HG03432 (cell line): ENCODE data around the gene HDAC3.

Experiments used
- ATAC-seq: cut with Tn5 transposase; IDR thresholded peaks from one replicate; pipeline ENCODE4 v1.9.1; 2021; ENCODE audit warnings: mild to moderate bottlenecking, moderate library complexity; ENCODE audit not compliant: unreplicated experiment

Gene HDAC3

DNA sequence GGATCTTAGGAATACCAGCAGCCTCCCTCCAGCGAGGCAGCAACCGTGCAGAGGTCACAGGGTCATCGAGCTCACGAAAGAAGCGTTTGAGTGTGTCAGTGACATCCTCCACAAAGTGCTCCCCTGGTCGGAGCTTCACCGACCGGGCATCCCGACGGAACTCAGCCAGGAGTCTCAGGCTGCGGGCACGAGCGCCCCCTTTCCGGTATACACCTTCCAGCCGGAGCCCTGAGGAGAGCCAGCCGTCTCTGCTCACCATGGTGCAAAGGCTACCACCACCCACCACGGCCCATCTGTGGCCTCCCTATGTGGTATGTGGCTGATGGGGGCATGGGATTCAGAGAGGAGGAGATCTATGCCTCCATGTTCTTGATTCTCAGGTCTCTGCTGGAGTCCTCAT is 25.4 kb upstream of the HDAC3 start:
- no peak for ATAC-seq

DNA sequence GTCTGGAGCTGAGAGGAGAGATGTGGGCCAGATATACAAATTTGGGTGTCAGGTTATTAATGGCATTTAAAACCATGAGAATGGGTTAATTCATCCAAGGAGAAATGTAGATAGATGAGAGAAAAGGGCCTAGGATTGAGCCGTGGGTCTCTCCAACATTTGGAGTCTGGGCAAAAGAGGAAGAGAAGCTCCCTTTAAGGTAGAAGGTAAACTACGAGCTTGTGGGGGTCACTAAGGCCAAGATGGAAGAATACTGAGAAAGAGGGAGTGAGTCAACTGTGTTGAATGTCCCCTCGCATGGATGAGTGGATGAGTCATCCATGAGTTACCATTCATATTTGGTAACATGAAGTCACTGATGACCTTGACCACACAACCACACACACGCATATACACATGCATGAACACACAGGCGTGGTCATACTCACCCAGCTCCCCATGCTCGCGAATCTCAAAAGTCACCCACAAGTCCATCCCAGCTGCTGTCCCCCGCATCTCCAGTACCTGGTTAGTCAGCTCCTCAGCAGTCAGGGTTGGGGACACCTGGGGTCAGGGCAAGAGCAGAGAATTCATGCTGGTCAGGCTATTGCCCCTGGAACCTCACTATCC is 21.4 kb upstream of the HDAC3 start:
- ATAC-seq: peak; percentile 78

DNA sequence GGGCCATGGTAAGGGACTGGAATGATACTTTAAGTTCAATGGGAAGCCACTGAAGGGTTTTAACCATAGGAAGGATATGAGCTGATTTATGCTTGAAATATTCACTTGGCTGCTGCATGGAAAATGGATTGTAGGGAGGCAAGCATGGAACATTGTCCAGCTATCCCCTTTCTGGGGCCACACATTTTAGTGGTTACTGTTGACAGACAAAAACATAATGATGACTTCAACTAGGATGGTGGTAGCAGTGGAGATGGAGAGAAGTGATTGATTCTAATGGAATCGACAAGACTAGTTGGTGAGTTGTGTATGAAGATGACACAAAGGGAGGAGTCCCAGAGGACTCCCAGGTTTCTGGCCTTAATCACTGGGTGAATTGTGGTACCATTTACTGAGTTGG is 20.8 kb upstream of the HDAC3 start:
- ATAC-seq: no peak

DNA sequence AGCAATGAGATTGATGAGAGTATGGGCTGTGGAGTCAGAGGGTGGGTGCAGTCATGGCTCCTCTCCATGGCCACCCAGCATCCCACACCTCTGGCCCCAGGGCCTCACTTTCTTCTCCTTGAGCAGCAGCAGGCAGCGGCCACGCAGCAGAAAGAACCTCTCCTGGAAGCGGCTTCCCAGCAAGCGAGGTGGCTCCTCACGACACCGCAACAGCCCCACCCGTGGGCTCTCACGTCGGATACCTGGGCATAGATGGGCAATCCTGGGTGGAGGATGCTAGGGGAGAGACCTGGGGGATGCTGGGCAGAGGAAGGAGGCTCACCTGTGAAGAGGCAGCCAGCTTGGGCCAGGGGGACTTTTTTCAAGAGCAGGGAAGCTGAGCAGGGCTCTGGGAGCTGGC is 19.7 kb upstream of the HDAC3 start:
- no peak for ATAC-seq

DNA sequence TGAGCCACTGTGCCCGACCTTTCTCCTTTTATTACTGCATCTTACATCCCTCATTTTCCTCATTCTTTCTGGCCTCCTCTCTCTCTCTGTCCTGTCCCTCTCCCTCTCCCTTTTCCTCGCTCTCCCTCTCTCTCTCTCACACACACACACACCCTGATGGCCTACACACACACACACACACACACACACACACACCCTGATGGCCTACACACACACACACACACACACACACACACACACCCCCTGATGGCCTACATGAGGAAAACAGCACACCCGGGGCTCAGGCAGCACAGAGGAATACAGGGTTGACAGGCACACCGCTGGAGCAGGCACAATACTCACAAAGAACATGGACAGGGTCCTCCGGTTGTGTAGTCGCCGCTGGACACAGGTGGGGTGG is 18.4 kb upstream of the HDAC3 start:
- no peak for ATAC-seq

DNA sequence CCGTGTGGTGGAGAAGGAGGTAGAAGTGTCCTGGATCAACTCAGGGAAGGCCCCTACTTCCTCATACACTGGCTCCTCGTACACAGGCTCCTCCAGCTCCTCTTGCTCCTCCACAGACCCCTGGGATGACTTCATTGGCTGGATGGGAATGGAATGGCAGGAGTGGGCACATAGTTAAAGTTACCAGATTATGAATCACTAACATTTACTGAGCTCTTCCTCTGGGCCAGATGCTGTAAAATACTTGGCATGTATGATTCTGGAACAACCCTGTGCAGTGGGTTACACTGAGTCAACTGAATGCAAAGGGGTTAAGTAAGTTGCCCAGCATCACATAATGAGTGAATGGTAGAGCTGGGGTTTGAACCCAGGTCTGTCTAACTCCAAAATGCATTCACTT is 17.6 kb upstream of the HDAC3 start:
- ATAC-seq: no peak

DNA sequence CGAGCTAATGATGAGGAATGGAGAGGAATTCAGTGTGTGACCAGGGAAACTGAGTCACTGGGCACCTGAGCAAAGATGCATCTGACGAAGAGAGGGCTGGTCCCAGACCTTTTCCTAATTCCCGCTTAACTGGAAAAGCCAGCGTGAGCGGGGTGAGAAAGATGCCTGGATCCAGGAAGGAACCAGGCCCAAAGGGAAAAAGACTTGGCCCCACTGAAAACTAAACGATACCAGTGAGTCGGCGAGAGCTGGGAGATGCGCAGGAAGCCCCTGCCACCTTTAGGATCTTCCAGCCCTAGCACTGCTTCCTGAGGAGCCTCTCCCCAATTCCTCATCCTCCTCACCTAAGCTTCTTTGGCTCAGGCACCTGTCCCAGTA is 15.1 kb upstream of the HDAC3 start:
- ATAC-seq: no peak

DNA sequence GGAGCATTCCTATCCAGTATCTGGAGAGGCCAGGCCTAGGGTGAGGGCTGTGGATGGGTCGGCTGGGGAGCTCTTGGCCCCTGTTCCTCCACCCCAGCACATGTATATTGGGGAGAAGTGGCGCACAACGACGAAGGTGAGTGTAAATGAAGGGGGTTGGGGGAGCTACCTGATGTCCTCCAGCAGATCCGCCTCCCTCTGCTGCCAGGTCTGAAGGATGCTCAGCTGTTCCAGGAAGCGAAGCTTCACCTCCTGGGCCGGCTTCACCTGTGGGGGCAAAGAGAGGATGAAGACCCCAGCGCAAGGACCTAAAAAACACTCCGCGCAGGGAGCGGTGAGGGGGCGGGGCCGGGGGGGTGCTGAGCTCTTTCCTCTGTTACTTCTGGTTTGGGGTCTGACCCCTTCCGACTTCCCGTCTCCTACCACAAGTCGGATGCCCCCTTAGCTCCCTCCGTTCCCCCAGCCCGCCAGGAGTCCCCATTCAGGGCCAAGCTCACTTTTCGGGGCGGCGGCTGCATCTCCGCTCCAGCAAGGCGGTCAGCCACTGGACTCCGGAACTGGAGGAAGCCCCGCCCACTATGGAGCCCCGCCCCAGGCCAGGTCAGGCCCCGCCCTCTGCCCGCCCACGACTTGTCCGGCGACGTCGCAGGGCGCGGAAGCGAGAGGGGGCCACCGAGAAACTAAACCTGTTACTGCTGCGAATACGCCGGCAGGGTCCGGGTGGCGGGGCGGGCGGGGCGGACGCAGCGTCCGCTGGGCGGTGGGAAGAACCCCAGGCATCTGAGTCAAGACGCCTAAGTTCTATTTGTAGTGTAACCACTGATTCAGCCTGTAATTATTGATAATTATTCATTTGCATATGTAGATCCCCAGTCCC is 14.4 kb upstream of the HDAC3 start, which contains the start of gene FCHSD1:
FCHSD1 (minus strand) TSS at position 568 of the 877 bp plus-strand sequence; CDS start at position 518, 50 bp downstream.
- peak; percentile 97 for ATAC-seq

DNA sequence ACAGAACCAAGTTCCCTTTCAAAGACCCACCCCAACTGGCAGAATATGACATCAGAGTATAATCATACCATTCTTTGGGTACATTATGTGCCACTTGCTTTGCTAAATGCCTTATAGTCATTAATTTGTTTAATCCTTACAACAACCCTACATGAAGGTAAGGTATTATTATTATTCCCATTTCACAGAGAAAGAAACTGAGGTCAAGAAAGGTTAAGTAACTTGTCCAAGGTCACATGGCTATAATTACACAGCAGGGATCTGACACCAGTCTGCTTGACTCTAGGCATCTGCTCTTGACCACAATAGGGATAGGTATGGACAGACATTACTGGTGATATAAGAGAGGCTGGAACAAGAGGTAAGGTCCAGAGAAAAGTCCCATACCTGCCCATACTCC is 13.3 kb upstream of the HDAC3 start:
- no peak for ATAC-seq

DNA sequence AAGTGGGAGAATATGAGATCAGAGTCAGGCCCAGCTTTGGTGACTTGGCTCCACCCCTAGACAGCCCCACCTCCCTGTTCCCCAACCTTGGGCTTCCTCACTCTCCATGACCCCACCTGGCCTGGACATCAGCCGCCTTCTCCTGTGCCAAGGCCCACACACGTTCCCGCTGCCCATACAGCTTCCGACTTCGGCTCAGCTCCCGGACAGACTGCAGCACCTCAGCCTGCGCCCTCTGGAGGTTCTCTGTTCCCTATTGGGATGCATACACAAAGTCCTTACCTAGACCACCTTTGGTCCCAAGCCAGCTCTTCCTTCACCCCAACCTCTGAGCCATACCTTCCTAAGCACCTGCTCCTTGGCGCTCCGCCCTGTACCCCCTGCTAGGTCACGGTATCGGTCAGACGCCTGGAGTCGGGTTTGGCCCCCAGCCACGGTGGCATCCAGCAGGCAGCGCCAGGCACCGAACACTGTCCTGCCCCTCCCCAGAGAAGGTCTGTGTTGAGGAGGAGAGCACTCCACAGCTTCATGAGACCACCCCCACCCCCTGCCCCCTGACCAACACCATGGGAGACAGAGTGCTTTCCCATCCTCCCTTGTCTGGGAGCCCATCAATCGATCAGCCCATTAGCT is 12.5 kb upstream of the HDAC3 start:
- ATAC-seq: no peak

DNA sequence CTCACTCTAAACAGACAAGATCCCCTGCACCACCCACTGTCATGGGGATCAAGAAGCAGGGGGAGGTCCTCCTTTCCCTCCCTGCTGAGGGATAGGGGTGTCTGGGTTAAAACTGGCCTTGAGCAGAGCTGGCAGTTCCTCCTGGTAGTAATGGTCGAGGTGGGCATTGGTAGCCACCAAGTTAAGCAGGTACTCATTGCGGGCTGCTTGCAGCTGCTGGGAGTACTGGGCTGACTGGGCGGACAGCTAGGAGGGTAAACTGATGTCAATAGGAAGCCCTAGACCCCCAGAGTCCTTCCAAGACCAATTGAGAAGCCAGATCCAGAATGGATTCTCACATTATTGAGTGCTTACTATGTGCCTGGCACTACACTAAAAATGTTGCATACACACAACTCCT is 11.2 kb upstream of the HDAC3 start:
- ATAC-seq: no peak

DNA sequence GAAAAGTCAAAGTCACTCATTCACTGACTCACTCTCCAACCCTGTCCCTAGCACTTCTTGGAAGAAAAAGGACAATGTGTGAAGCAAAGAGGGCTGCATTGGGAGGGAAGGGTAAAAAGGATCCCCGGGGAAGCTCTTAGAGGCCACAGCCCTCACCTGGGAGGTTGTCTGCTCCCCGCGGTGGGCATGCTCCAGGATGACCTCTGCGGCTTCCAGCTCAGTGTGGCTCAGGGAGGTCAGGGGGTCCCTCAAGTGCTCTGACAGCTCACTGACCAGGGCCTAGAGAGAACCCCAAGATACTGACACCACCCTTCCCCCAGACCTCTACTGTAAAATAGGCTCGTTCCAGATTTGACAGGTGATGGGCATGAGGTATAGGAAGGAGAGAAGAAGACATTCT is 10.6 kb upstream of the HDAC3 start:
- ATAC-seq: no peak

DNA sequence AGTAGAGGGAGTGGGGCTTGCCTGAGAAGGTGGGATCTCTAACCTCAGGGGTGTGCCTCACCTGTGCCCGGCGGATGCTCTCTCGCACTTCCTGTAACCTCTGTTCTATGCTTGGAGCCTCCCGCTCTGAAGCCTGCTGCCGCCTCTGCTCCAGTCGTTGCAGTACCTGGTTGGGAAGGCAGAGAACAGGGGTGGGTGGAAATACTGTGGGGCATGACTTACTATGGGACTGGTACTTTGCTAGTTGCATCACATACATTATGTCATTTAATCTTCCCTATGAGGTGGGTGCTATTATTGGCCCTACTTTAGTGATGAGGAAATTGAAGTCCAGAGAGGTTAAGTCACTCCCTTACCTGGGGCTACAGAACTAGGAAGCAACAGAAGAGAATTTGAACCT is 9.4 kb upstream of the HDAC3 start:
- no peak for ATAC-seq

DNA sequence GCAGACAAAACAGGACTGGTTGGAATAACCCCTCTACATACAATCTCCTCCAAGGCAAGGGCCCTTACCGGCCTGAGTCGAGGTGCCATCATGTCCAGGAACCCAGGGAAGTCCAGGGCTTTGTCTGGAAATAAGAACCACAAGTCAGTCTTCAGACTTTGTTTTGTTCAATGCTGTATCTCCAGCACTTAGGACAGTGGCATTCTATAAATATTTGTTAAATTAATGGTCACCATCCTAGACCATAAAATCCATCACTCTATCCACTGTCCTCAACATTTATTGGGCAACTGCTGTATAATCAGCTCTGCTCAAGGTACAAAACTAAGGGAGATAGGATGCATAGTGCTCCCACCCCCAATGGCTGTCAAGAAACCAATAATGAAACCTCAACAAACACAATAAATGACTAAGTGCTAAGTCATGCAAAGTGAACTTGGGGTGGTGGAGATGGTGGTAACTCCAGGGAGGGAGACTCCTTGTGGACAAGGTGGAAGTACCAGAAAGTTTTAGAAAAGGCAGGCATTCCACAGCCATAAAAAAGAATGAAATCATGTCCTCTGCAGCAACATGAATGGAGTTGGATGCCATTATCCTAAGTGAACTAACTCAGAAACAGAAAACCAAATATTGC is 5.1 kb upstream of the HDAC3 start:
- peak; percentile 57 for ATAC-seq

DNA sequence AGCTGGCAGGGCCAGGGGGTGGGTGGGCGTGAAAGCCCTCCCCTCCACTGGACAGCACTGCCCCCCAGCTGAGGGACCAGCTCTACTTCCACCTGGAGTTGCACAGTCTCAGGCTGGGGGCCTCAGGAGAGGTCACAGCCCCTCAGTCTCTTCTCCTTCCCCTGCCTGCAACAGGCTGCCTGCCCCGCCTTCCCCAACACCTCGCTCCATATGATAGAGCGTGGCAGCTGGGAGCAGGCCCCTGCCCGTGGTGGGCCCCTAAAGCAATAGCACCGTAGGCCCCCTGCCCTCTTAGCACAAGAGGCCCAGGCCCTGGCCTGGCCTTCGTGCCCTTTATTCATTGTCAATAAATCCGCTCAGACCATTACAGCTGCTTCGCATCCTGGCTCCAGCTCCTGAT is 4.0 kb upstream of the HDAC3 start:
- ATAC-seq: no peak

DNA sequence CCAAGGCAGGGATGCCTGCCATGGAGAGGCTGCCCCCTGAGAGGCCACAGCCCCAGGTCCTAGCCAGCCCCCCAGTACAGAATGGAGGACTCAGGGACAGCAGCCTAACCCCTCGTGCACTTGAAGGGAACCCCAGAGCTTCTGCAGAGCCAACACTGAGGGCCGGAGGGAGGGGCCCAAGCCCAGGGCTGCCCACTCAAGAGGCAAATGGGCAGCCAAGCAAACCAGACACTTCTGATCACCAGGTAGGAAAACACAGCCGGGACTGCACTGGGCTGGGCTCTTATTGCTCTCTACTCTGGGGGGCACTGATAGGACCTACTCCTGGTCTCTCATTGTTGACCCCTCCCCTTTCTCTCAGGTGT is 3.4 kb upstream of the HDAC3 start:
- ATAC-seq: no peak

DNA sequence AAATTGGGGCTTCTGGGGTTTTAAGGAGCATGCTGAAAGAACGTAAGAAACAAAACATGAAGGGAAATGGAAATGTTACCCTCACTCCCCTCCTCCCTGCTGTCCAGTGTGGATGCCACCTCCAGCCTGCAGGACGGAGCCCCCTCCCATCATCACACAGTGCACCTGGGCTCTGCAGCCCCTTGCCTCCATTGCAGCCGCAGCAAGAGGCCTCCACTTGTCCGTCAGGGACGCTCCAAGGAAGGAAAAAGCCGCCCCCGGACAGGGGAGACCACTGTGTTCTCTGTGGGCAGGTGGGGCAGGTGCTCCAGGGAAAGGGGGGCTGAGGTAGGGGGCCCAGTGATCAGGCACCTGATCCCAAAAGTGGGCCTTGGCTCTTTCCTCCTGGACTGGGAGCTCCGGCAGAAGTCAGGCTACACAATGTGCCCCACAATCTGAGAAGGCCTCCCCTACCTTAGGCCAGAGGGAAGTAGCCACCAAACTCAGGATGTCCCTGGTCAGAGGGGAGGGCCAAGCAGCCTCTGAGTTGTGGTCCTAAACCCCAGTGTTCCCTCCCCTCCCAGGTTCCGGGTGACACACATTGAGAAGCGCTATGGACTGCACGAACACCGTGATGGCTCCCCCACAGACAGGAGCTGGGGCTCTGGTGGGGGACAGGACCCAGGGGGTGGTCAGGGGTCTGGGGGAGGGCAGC is 2.9 kb upstream of the HDAC3 start:
- no peak for ATAC-seq

DNA sequence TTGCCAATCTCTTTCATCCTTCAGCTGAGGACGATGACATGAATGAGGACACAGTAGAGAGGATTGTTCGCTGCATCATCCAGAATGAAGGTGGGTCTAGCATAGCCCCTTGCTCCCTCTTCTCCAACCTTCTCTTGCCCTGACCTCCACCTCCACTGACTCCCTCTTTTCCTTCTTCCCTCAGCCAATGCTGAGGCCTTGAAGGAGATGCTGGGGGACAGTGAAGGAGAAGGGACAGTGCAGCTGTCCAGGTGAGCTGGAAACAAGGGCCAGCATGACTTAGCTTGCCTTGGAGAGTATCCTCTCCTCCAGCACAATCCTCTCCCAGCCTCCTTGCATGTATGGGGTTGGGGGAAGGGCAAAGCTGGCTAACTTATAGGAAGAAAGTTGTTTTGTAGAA is 2.1 kb upstream of the HDAC3 start:
- ATAC-seq: no peak

DNA sequence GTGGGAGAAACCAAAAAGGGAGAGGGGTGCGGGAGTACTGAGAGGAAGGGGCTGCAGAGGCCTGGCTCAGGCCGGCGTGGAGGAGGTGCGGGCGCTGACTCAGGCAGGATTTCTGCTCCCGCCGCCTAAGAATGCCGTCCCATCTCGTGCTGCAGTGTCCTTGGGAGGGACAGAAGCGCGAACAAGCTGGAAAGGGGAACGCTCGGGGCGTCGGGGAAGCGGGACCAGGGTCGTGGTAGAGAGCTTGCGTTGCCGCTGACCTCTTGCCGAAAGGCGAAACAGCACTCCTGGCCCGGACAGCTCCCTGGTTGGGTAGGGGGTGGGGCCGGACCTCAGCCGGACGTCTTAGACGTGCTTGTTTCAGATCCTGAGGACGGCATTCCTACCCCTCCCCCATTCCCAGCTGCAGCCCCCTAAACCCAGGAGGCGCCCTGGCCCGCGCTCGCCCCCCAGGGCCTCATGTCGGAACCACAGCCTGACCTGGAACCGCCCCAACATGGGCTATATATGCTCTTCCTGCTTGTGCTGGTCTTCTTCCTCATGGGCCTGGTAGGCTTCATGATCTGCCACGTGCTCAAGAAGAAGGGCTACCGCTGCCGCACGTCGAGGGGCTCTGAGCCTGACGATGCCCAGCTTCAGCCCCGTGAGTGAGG is 1.2 kb upstream of the HDAC3 start:
- ATAC-seq: peak; percentile 31

DNA sequence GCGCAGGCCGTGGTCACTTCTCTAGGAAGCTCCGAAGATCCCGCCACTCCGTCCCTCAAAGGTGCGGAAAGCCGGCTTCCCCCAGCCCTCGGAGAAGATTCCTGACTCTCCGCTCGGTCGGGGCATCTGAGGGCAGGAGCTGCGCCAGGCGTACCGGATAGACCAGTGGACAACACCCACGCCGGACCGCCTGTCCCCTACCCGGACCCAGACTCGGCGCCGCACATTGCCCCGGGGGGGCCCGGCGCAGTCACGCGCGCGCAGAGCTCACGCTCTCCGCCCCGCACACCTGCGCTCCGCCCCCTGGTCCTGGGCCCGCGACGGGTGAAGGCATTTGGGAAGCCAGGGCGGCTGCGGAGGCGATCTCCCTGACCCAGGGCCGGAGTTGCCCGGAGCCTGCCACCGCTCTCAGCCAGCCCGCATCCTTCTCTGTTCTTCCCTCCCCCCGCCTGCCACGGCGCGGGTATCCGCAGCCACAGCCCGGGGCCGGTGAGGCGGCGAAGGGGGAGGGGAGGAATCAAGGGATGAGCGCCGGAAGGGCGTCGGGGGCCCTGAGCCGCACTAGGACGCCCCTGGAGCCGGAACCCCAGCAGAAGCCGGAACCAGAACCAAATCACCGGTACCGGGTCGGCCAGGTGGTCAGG is 596 bp upstream of the HDAC3 start:
- peak; percentile 23 for ATAC-seq
